ENCODE results near the gene PIMREG.

GRCh38 chr17:6413065-6413464 lies 31.2 kb upstream of the PIMREG start:
- TF ChIP-seq CTCF (IDR thresholded peaks at IDR 0.05; ENCODE audit: low read depth, low read length, poor library complexity, severe bottlenecking) (peak; percentile 60), EZH2phosphoT487 (IDR thresholded peaks at IDR 0.05; ENCODE audit: borderline replicate concordance, low read length) (no peak)
